GM19467 (cell line): ENCODE measurements around the gene BPIFA2.
"Not testable (repeated sequence)": the region's sequence is repeated elsewhere in the genome, so short reads cannot be mapped to it uniquely, and the experiment has no call there.

Experiments
- ATAC-seq: cut with Tn5 transposase; IDR thresholded peaks from one replicate; pipeline ENCODE4 v1.9.1; 2021; ENCODE audit warnings: mild to moderate bottlenecking, moderate library complexity; ENCODE audit not compliant: unreplicated experiment

BPIFA2 gene

GRCh38 chr20:33159713-33160112 lies 8.2 kb upstream of the BPIFA2 start:
- ATAC-seq = no peak

DNA sequence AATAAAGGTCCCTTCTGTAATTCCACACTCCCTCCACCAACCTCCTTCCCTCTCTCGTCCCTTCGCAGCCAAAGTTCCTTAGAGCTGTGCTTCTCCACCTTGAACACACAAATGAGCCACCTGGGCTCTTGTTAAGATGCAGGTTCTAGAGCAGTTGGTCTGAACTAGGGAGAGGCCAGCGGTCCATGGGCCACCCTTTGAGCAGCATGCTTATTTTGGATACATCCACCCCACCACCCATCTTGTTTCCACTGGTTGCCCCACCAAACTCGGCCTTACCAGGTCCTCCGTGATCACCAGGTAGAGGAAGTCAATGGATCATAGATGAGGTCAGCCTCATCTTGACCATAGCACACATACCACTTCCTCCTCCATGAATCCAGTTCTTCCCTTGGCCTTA lies 7.3 kb upstream of the BPIFA2 start:
- no peak for ATAC-seq

GRCh38 chr20:33162313-33162712 lies 5.6 kb upstream of the BPIFA2 start:
- no peak for ATAC-seq

DNA sequence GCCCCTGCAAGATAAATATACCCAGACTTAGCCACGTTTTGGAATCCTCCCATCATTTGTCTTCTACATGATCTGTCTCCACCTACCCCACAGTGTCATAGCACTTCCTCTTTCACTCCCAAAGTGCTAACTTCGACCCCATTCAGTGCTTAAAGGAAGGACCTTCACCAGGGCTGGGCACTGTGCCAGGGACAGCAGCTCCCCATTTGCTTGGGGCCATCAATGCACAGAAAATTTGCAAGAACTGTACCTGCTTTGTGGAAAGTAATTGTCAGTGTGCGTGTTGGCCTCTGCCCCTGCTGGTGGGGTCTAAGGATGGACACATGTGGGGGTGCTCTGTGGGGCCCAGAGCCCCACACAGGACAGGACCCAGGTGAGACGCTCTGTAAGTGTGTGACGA lies 5.2 kb upstream of the BPIFA2 start:
- no peak for ATAC-seq

GRCh38 chr20:33163856-33164762 lies 3.9 kb upstream of the BPIFA2 start:
- ATAC-seq = no peak

DNA sequence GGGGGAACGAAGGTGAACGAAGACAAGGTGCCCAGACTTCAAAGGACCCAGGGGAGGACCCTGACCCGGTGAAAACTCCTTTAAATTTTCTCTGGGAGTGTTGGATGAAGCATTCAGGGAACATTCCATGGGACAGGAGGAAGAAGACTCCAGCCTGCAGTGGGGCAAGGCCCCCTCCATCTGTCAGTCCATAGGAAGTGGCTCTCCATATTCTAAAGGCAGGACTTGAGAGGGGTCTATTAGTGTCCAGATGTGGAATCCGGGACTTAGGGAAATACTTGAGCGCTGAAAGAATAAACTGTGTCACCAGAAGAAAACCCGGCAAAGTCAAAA lies 3.2 kb upstream of the BPIFA2 start:
- ATAC-seq = no peak

DNA sequence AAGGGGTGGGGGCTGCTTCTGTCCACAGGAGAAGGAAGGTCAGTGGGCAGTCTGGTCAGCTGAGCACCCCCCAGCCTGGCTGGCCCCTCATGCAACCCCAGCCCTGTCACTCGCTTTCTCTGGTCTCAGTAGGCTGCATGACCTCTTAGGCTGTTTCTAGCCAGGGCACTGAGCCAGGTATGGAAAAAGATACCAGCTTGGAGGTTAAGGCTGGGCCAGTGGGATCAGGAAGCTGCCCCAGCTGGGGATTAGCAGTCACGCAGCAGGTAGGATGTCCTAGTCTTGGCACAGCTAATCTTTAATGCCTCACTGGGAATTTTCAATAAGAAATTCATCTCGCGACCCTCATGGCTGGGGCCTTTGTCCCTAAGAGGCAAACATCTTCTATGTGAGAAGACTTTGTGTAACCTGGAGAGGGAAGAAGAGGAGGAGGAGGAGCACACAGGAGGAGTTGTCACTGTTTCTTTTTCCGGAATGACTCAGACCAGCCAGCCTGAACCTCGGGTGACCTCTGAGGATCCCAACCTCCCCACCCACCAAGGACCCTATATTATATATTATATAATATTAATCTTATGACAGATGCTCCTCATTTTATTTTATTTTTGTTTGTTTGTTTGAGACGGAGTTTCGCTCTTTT lies 2.4 kb upstream of the BPIFA2 start:
- no peak for ATAC-seq

DNA sequence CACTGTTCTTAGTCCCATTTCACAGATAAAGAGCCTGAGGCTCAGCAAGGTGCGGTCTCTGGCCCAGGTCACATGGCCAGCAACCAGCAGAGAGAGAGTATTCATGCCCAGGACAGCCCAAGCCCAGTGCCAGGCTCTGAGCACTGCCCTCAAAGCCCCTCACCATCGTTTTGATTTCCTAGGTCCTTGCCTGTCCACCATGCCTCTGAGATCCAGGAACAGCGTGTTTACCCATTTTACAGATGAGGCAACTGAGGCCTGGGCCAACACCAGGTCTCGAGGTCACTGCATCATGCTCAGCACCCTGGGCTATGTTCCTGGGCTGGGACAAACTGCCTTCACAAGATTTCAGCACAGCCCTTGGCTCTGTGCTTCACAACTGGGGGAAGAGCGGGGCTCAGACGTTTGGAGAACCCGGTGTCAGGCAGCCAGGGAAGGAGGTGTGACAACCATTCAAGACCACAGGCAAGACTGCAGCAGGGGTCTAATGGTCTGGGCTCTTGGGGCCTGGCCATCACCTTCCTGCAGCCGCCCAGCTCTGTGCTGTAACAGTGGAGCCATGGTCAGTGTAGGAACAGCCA lies 1.3 kb upstream of the BPIFA2 start:
- ATAC-seq = no peak

- ATAC-seq = no peak
Observed at GRCh38 chr20:33169176-33169794, 1.3 kb downstream of the BPIFA2 start.

DNA sequence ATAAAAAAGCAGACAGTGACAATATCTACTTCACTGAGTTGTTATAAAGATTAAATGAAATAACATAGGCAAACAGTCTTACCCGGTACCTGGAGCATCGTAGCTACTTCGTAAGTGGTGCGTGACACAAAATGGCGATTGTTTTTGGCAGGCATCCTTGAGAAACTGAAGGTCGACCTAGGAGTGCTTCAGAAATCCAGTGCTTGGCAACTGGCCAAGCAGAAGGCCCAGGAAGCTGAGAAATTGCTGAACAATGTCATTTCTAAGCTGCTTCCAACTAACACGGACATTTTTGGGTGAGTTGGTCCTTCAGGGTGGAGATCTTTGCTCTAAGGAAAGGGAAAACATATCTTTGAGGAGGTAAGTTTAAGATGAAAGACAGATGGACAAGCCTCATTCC lies 4.8 kb downstream of the BPIFA2 start:
- ATAC-seq = no peak

GRCh38 chr20:33175123-33175522 lies 7.2 kb downstream of the BPIFA2 start:
- no peak for ATAC-seq

DNA sequence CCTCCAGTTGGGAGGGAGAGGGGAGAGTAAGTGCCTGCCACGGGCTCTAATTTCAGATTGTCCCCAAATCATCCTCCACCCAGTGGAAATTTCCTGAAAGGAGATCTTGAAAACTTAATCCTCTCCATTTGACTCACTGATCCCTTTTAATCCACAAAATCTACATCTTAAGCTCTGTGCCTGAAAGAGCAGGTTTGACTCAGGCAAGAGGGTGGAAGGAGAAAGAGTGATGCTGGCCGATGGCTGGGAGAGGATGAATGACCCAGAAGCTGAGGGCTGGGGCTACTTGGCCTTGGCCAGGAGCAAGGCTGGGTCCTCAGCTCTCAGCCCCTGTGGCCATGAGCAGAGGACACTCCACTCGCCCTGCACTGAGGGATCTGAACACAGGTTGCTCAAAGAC lies 8.1 kb downstream of the BPIFA2 start:
- ATAC-seq = no peak

DNA sequence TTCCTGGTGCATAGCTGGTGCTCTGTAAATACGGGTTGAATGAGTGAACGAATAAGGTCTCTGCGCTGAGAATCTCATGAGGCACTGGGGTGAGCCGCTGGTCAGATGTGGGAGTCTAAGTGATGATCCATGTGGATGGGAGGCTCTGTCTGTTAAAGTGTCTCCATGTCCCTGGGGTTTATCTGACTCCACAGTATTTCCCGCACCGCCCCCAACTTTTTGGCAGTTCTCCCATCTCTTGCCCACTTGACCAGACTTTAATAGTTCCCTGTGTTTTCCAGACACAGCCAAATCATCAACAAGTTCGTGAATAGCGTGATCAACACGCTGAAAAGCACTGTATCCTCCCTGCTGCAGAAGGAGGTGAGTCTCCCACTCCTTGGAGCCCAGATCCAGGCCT lies 9.9 kb downstream of the BPIFA2 start:
- no peak for ATAC-seq

DNA sequence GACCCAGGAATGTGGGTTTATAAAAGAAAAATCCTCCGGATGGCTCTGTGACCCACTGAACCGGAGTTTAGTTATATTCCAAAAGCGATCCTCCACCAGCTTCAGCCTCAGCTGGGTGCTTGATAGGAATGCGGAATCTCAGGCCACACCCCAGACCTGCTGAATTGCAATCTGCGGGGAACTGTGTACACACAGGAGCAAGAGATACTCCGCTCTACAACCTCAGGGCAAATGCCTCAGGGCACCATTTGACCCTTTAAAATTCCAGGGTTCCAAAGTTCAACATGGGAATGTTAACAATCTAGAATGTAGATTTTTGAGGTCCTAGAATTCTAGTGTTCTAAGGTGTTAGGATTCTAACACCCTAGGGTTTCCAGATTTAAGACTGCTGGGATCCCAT lies 10.8 kb downstream of the BPIFA2 start:
- ATAC-seq = no peak

- no peak for ATAC-seq
Observed at GRCh38 chr20:33180169-33180568, 12.2 kb downstream of the BPIFA2 start.

DNA sequence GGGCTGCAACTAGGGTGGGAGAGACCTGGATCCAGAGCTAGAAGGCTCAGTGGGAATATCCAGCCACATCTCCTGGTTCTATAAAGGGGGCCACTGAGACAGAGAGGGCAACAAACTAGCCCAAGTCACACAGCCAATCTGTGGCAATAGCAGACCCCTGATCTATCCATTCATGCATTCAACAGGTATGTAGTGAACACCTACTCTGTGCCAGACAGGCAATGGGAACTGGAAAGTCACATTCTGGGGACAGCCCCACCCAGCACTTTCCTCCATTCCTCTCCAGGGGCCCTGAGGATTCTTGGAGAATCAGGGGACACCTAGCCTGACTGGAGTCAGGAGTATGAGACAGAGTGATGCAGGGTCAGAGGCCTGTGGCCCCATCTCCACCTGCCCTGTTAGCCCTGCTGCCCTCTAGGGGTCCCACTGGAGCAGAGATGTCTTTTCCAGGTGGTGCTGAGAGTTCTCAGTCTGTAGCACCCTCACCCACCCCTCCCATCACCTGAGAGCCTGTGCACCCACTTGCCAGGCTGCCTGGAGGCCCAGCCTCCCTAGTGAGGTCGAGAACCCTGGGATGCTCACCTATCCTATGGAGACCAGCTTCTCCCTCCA lies 13.6 kb downstream of the BPIFA2 start:
- ATAC-seq = no peak

GRCh38 chr20:33183312-33183711 lies 15.4 kb downstream of the BPIFA2 start:
- ATAC-seq = no peak

- not testable (repeated sequence) for ATAC-seq
Observed at GRCh38 chr20:33185031-33185590, 17.2 kb downstream of the BPIFA2 start.

DNA sequence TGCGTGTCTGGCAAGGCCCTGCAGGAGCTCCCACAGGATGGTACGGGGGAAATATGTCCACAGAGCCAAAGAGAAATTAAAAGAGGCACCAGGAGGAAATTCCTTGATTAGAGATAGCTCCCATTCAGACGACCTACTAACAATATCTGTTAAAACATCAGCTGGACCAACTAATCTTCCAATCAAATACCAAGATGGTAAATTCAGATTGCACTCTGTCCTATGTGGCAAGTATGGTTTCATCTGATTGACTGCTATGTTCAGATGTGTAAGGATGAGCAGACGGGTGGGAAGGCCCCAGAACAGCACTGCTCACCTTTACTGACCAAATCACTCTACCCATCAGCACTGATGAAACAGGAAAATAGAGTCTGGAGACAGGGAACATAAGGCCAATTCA lies 19.5 kb downstream of the BPIFA2 start:
- no peak for ATAC-seq

- no peak for ATAC-seq
Observed at GRCh38 chr20:33188421-33188820, 20.5 kb downstream of the BPIFA2 start.

- ATAC-seq = no peak
Observed at GRCh38 chr20:33191484-33191883, 23.5 kb downstream of the BPIFA2 start.
